Ovary (tissue), 9 donors: Measurements from ENCODE around the gene CDO1. TPM values are rescaled to one million over a fixed set of nuclear protein-coding genes. Genes with fewer than 3 reads are reported as not detected.
"Not testable (repeated sequence)": the region's sequence is repeated elsewhere in the genome, so short reads cannot be mapped to it uniquely, and the experiment has no call there.

ENCODE experiments used
- DNase-seq, 5 donors: peaks; one replicate each; pipeline ENCODE4 v3.0.0-alpha.2; 2019 to 2020
- H3K27ac ChIP-seq, 2 donors: fragments of 200-600 bp; one replicate each; pipeline versions ENCODE4 v1.5.1 to v1.8.0; 2019 to 2022
- H3K27me3 ChIP-seq: fragments of 200-600 bp; one replicate; pipeline ENCODE4 v1.8.0; 2022
- H3K36me3 ChIP-seq: fragments of 200-600 bp; sonication (generic); one replicate; pipeline ENCODE4 v1.5.1; 2019
- H3K4me1 ChIP-seq: one replicate; pipeline ENCODE4 v1.8.1; 2013; ENCODE audit warnings: mild to moderate bottlenecking, moderate library complexity; ENCODE audit not compliant: insufficient read depth
- H3K4me3 ChIP-seq: fragments of 200-600 bp; sonication (generic); one replicate; pipeline ENCODE4 v1.5.1; 2017
- H3K9me3 ChIP-seq, 2 donors: fragments of 200-600 bp in 1 of 2; sonication (generic) in 1 of 2; one replicate each; pipeline versions ENCODE4 v1.5.1 to v1.8.1; 2013 to 2019; ENCODE audit warnings: mild to moderate bottlenecking in 1 of 2, moderate library complexity in 1 of 2
- CTCF ChIP-seq, 3 donors: fragments of 450-650 bp in 2 of 3; fragments of 200-600 bp in 1 of 3; IDR thresholded peaks; one replicate each; pipeline versions ENCODE4 v1.5.1 to v1.8.0; 2016 to 2022; ENCODE audit warnings: antibody characterized with exemption in 3 of 3, mild to moderate bottlenecking in 1 of 3
- EP300 ChIP-seq: sonication (generic); formaldehyde crosslinking; IDR thresholded peaks from one replicate; pipeline ENCODE4 v1.6.1; 2017; ENCODE audit warnings: antibody characterized with exemption
- POLR2A ChIP-seq: fragments of 450-650 bp; IDR thresholded peaks from one replicate; pipeline ENCODE4 v1.6.1; 2017; ENCODE audit warnings: antibody characterized with exemption, mild to moderate bottlenecking, moderate library complexity
- WGBS, 3 donors: extraction: QIAGEN DNeasy Blood & Tissue Kit in 1 of 3; methylation state at CpG; one replicate each; pipeline versions ENCODE4 v1.1.5 to v1.1.7; 2013 to 2017; 5-methylcytosine and 5-hydroxymethylcytosine counted together
- intact Hi-C, 4 donors: fragments of 100-400 bp; cut with DNase I; formaldehyde crosslinking; loops; one replicate each; pipeline versions ENCODE4 v1.11.0 to v1.15.1; 2022 to 2023
- polyA plus RNA-seq, 2 donors: library from polyadenylated mRNA; stranded (reverse); fragments of 200-250 nt in 1 of 2; fragments of 350-450 nt in 1 of 2; fragmentation: Illumina TruSeq in 1 of 2; extraction: RNeasy Lipid Tissue Mini Kit (QIAGEN cat#74804) in 1 of 2; gene quantifications; one replicate each; pipeline ENCODE4 v1.2.3, GENCODE V29; 2013 to 2014
- total RNA-seq, 7 donors: library from RNA; depleted of rRNA in 2 of 7; stranded (reverse); fragments of >200 nt in 2 of 7; fragmentation: NEBNext Ultra II Directional in 3 of 7; extraction: Animal tissue kit (Norgen Biotek cat#: 25700) in 3 of 7; gene quantifications; one replicate each; pipeline versions ENCODE4 v1.1.0 to v1.2.4, GENCODE V29; 2016 to 2023
- donor health status: DM: no; HTN: no; CAD: no; lungs with moderate emphysema.
- donor health status: DM: no; HTN: no; CAD: no.
- donor health status: Bipolar disorder and iron deficiency.
- donor health status: DM: yes; HTN: yes; CAD: no.
- donor health status: DM: no; HTN: no; CAD: no.
- donor health status: DM: yes; HTN: yes; CAD: no.

The CDO1 gene
- total and polyA plus RNA-seq, 9 donors: 9.2 to 36.7 (median 16.6) TPM

- no peak for TF ChIP-seq EP300
- no peak for TF ChIP-seq CTCF (IDR thresholded peaks at IDR 0.05)
- no peak for TF ChIP-seq POLR2A
- intact Hi-C loops: no loop called here
- no peak for DNase-seq
- peaks cover 4% of the 10 kb centered on the region for H3K4me1 ChIP-seq
- H3K27me3 ChIP-seq: no peaks in the 10 kb centered on the region
- H3K36me3 ChIP-seq: no peaks in the 10 kb centered on the region
- H3K4me3 ChIP-seq: no peak overlapping the region
- no peak overlapping the region for H3K27ac ChIP-seq
- H3K9me3 ChIP-seq: no peaks in the 10 kb centered on the region
Measured at GRCh38 chr5:115811406-115811805, 5.1 kb downstream of the CDO1 start.

GRCh38 chr5:115810761-115811160 lies 5.7 kb downstream of the CDO1 start:
- intact Hi-C loops: no loop called here
- Histone ChIP-seq H3K27ac (no peak overlapping the region), H3K27me3 (no peaks in the 10 kb centered on the region), H3K9me3 (no peaks in the 10 kb centered on the region), H3K36me3 (no peaks in the 10 kb centered on the region), H3K4me1 (peaks cover 4% of the 10 kb centered on the region), H3K4me3 (no peak overlapping the region)
- TF ChIP-seq EP300 (no peak), POLR2A (no peak), CTCF (IDR thresholded peaks at IDR 0.05) (no peak)
- no peak for DNase-seq

GRCh38 chr5:115809946-115810345 lies 6.5 kb downstream of the CDO1 start:
- no peaks in the 10 kb centered on the region for H3K36me3 ChIP-seq
- H3K4me1 ChIP-seq: peaks cover 3% of the 10 kb centered on the region
- H3K4me3 ChIP-seq: no peak overlapping the region
- DNase-seq: no peak
- intact Hi-C loops: no loop called here
- H3K27me3 ChIP-seq: no peaks in the 10 kb centered on the region
- no peak overlapping the region for H3K27ac ChIP-seq
- 52 to 64% (median 58%) methylated on average over 2 of the region's 2 CpGs for WGBS, 3 donors
- TF ChIP-seq EP300: no peak
- TF ChIP-seq POLR2A: no peak
- TF ChIP-seq CTCF (IDR thresholded peaks at IDR 0.05): no peak
- no peaks in the 10 kb centered on the region for H3K9me3 ChIP-seq

- intact Hi-C loops, H3K9me3 ChIP-seq, H3K4me1 ChIP-seq, H3K27me3 ChIP-seq, H3K27ac ChIP-seq, DNase-seq, H3K4me3 ChIP-seq, H3K36me3 ChIP-seq: not testable (repeated sequence)
- WGBS, 3 donors: 83 to 93% (median 88%) methylated on average over 2 of the region's 2 CpGs
Measured at GRCh38 chr5:115808066-115808465, 8.4 kb downstream of the CDO1 start.

GRCh38 chr5:115807654-115808052 lies 8.8 kb downstream of the CDO1 start:
- Histone ChIP-seq H3K36me3 (no peaks in the 10 kb centered on the region), H3K4me1 (no peaks in the 10 kb centered on the region), H3K27me3 (no peaks in the 10 kb centered on the region), H3K27ac (no peak overlapping the region), H3K4me3 (no peak overlapping the region), H3K9me3 (no peaks in the 10 kb centered on the region)
- intact Hi-C loops: no loop called here
- TF ChIP-seq EP300 (no peak), POLR2A (no peak), CTCF (IDR thresholded peaks at IDR 0.05) (no peak)
- no peak for DNase-seq
- 84 to 93% (median 85%) methylated on average over 2 of the region's 2 CpGs for WGBS, 3 donors
